MCF 10A (cell line): ENCODE measurements around the gene DUOXA1. TPM values are rescaled to one million over a fixed set of nuclear protein-coding genes. Genes with fewer than 3 reads are reported as not detected.

ENCODE experiments used
- BruUV-seq: library from RNA; stranded (reverse); fragments of 400-500 nt; replicated peaks from 2 replicates; lab custom pipeline; 2021; lab: Mats Ljungman, UMichigan
- CTCF ChIA-PET: fragments of 300-600 bp; sonication (Branson Sonifier 250); formaldehyde crosslinking; extraction: SDS; loops from one replicate; lab custom pipeline; 2021; ENCODE audit warnings: antibody characterized with exemption, inconsistent platforms; lab: Yijun Ruan, JAX
- POLR2A ChIA-PET: fragments of 300-600, 350-650 bp; sonication (Branson Sonifier 250); formaldehyde crosslinking; extraction: SDS; loops from one replicate; lab custom pipeline; 2020; ENCODE audit warnings: antibody characterized with exemption, inconsistent platforms; lab: Yijun Ruan, JAX
- DNase-seq: peaks from one replicate; pipeline ENCODE4 v3.0.0-alpha.2; 2018; ENCODE audit not compliant: unreplicated experiment
- H3K27ac Mint-ChIP-seq: one replicate; pipeline ENCODE4 v1.8.0; 2022; ENCODE audit warnings: mild to moderate bottlenecking, low read depth, mixed read lengths; ENCODE audit not compliant: unreplicated experiment
- H3K27me3 Mint-ChIP-seq: one replicate; pipeline ENCODE4 v1.8.0; 2022; ENCODE audit warnings: mixed read lengths; ENCODE audit not compliant: insufficient read depth, unreplicated experiment
- H3K36me3 Mint-ChIP-seq: one replicate; pipeline ENCODE4 v1.8.0; 2022; ENCODE audit warnings: mild to moderate bottlenecking, moderate library complexity, mixed read lengths; ENCODE audit not compliant: insufficient read depth, unreplicated experiment
- H3K4me1 Mint-ChIP-seq: one replicate; pipeline ENCODE4 v1.8.0; 2022; ENCODE audit warnings: mixed read lengths; ENCODE audit not compliant: insufficient read depth, unreplicated experiment
- H3K4me3 Mint-ChIP-seq: one replicate; pipeline ENCODE4 v1.8.0; 2022; ENCODE audit warnings: mild to moderate bottlenecking, moderate library complexity, mixed read lengths; ENCODE audit not compliant: unreplicated experiment
- H3K9me3 Mint-ChIP-seq: one replicate; pipeline ENCODE4 v1.8.0; 2022; ENCODE audit warnings: mixed read lengths; ENCODE audit not compliant: unreplicated experiment
- intact Hi-C: fragments of 100-400 bp; cut with micrococcal nuclease; formaldehyde crosslinking; loops from 2 replicates; pipeline ENCODE4 v1.14.1; 2022
- total RNA-seq: library from RNA; stranded (reverse); gene quantifications from 2 replicates; pipeline ENCODE4 v1.2.3, GENCODE V29; 2022
- TF ChIP-seq, protein P1 (sequence below): fragments of 200-600 bp; IDR thresholded peaks from one replicate; pipeline ENCODE4 v1.8.0; 2022; ENCODE audit warnings: antibody characterized with exemption, mild to moderate bottlenecking; ENCODE audit not compliant: unreplicated experiment

Gene DUOXA1
- total RNA-seq, 1 experiment from 2014 or later, result 1.3 TPM

DNA sequence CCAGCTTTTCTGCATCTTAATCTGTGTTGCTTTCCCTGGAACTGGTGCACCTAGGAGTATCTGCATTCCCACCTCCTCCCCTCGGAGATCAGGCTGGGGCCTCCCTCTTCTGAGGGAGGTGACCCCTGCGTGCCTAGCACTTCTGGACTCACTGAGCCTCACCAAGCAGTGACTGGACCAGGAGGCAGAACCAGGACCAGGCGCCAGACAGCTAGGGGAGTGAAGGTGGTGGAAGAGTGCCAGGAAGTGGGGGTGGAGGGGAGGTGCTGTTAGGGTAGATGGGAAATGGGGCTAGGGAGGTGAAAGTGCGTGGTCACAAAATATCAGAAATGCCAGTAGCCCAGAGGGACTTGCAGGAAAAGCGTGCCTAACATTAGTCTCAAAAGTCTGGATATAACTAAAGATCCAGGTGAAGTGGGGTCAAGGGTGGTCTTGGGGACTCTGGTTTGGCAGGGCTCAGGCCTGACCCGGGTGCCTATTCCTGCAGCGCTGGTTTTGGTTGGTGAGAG is 14.3 kb downstream of the DUOXA1 start:
- H3K27ac Mint-ChIP-seq, result no peak overlapping the region
- POLR2A ChIA-PET, result no interaction called here

DNA sequence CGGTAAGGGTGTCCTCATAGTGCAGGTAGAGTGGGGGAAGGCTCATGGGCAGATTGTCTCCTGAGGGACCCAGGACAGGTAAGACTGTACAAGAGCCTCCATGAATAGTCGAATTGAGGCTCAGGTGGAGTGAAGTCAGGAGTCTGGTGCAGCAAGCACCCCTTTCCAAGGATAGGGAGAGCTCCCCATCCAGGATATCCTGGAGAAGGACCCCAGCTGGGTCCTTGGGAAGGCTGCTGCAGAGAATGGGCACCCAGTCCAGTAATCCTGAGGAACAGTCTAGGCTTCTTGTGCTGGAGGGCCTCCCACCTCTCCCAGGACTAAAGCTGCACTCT is 15.0 kb downstream of the DUOXA1 start:
- no peaks in the 10 kb centered on the region for H3K9me3 Mint-ChIP-seq
- peaks cover 6% of the 10 kb centered on the region for H3K4me1 Mint-ChIP-seq
- H3K36me3 Mint-ChIP-seq, result no peaks in the 10 kb centered on the region
- TF ChIP-seq, protein P1, sequence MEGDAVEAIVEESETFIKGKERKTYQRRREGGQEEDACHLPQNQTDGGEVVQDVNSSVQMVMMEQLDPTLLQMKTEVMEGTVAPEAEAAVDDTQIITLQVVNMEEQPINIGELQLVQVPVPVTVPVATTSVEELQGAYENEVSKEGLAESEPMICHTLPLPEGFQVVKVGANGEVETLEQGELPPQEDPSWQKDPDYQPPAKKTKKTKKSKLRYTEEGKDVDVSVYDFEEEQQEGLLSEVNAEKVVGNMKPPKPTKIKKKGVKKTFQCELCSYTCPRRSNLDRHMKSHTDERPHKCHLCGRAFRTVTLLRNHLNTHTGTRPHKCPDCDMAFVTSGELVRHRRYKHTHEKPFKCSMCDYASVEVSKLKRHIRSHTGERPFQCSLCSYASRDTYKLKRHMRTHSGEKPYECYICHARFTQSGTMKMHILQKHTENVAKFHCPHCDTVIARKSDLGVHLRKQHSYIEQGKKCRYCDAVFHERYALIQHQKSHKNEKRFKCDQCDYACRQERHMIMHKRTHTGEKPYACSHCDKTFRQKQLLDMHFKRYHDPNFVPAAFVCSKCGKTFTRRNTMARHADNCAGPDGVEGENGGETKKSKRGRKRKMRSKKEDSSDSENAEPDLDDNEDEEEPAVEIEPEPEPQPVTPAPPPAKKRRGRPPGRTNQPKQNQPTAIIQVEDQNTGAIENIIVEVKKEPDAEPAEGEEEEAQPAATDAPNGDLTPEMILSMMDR, result no peak
- intact Hi-C loops, result loop anchor here (5.0 kb wide), 1 partner anchor 147 kb away; no protein-coding TSS in a partner anchor
- POLR2A ChIA-PET, result no interaction called here
- no TSS peak for BruUV-seq
- CTCF ChIA-PET, result interaction anchor here (1.2 kb wide), 1 partner anchor 12 kb away, joined by 5 read pairs; no protein-coding TSS in a partner anchor
- no peak overlapping the region for H3K27ac Mint-ChIP-seq
- DNase-seq, result no peak
- peaks cover 43% of the 10 kb centered on the region for H3K27me3 Mint-ChIP-seq
- H3K4me3 Mint-ChIP-seq, result no peak overlapping the region

More for the DNA sequence above, 14.3 kb downstream of the DUOXA1 start:
- DNase-seq, result no peak
- Mint-ChIP-seq H3K9me3 (no peaks in the 10 kb centered on the region), H3K27me3 (peaks cover 43% of the 10 kb centered on the region), H3K4me1 (peaks cover 6% of the 10 kb centered on the region), H3K36me3 (no peaks in the 10 kb centered on the region), H3K4me3 (no peak overlapping the region)
- intact Hi-C loops, result loop anchor here (5.0 kb wide), 1 partner anchor 148 kb away; no protein-coding TSS in a partner anchor
- CTCF ChIA-PET, result interaction anchor here (1.1 to 1.2 kb wide), 2 partner anchors 9 to 11 kb away, joined by 4 to 5 read pairs; no protein-coding TSS in a partner anchor
- TF ChIP-seq, protein P1, result no peak
- BruUV-seq, result no TSS peak

DNA sequence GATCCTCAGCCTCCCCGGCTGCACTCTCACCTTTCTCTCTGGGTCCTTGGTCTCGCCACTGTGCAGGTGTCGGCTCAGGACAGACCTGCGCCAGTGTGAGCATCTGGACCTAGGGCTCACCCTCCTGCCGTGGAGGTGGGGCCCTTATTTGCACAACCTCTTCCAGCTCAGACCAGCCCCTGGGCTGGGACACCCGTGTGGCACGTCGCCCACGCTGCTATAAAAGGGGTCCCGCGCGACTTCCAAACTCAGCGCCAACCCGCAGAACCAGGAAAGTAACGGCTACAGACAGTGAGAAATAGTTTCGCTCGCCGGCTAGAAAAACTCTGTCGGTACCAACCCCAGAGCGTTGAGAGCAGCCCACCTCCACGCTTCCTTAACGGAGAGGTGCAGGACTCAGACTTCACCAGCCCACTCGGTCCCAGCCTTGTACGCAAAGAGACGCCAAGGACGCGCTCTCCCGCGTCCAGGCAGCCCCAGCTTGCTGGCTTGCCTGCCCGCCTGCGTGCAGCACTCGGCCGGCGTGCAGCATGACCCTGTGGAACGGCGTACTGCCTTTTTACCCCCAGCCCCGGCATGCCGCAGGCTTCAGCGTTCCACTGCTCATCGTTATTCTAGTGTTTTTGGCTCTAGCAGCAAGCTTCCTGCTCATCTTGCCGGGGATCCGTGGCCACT is 15.5 kb downstream of the DUOXA1 start, which contains the start of the genes DUOX2 and DUOXA2:
Gene DUOX2, minus strand, starts transcription at position 97 of the 675 bp plus-strand sequence. CDS start 761 bp downstream, outside the sequence.
Gene DUOXA2, plus strand, starts transcription at position 251 of the 675 bp plus-strand sequence. Its CDS starts 280 bp downstream, at position 531.
- Mint-ChIP-seq H3K4me3 (no peak within 1 kb of the TSS), H3K9me3 (no peaks in the 10 kb centered on the region), H3K36me3 (no peaks in the 10 kb centered on the region), H3K27ac (no peak within 1 kb of the TSS), H3K4me1 (peaks cover 6% of the 10 kb centered on the region), H3K27me3 (peaks cover 43% of the 10 kb centered on the region)
- BruUV-seq, result no TSS peak
- TF ChIP-seq, protein P1, result no peak
- CTCF ChIA-PET, result interaction anchor here (1.2 kb wide), 1 partner anchor 13 kb away, joined by 5 read pairs; no protein-coding TSS in a partner anchor
- intact Hi-C loops, result no loop called here
- POLR2A ChIA-PET, result interaction anchor here (0.6 kb wide), 1 partner anchor 311 kb away, joined by 3 read pairs; no protein-coding TSS in a partner anchor
- no peak for DNase-seq

DNA sequence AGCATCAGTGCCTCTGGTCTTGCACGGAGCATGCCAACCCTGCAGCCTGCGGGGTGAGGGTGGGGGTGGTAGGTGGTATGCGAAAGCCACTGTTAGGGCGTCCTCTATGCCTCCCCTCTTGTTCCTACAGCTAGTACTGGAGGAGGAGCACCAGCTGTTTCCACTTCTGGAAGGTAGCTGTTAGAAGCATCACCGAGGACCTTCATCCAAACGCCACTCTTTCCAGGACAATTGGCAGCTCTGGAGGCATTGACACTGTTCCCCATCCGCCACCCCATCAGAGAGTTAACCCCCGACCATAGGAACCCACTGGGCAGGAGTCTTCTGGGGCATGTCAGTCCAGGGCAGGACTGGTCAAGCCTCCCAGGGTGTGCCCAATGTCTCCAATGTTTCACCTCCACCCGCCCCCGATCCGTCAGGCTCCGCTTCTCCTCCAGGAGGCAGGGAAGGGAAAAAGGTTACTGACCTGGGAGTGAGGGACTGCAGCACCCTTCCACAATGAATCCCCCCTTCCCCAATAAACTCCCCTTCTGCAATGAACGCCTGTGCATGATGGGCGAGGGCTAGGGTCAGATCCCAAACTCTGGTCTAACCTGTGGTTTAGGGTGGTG is 16.2 kb downstream of the DUOXA1 start:
- H3K4me3 Mint-ChIP-seq, result no peak overlapping the region
- TF ChIP-seq, protein P1, result no peak
- no peak for DNase-seq
- peaks cover 43% of the 10 kb centered on the region for H3K27me3 Mint-ChIP-seq
- ChIA-PET POLR2A (interaction anchor here (0.6 kb wide), 1 partner anchor 312 kb away, joined by 3 read pairs; no protein-coding TSS in a partner anchor), CTCF (no interaction called here)
- no peaks in the 10 kb centered on the region for H3K36me3 Mint-ChIP-seq
- no TSS peak for BruUV-seq
- intact Hi-C loops, result no loop called here
- no peaks in the 10 kb centered on the region for H3K9me3 Mint-ChIP-seq
- peaks cover 6% of the 10 kb centered on the region for H3K4me1 Mint-ChIP-seq
- no peak overlapping the region for H3K27ac Mint-ChIP-seq
